Hepatocyte (in vitro differentiated cells): ENCODE data around the gene P2RY10.

Experiments used
- CTCF ChIP-seq: fragments of 200-600 bp; sonication (generic); IDR thresholded peaks from 2 replicates; pipeline ENCODE4 v1.5.1; 2016; ENCODE audit warnings: antibody characterized with exemption, mild to moderate bottlenecking; ENCODE audit not compliant: poor library complexity
- EZH2 ChIP-seq: fragments of 200-600 bp; sonication (generic); IDR thresholded peaks from 2 replicates; pipeline ENCODE4 v1.6.1; 2016; ENCODE audit warnings: antibody characterized with exemption, mild to moderate bottlenecking, borderline replicate concordance

GRCh38 chrX:78922754-78923153 lies 22.4 kb upstream of the P2RY10 start:
- TF ChIP-seq CTCF (no peak), EZH2 (no peak)
